ENCODE measurements around the gene SMIM15. TPM values are rescaled to one million over a fixed set of nuclear protein-coding genes. Genes with fewer than 3 reads are reported as not detected.

SMIM15 gene
- total and polyA plus RNA-seq, 10 of the 15 experiments (the other 5 are each of a cell fraction or from before 2014, with no cell fraction given), result 13.8 to 83.3 (median 53.9) TPM

- no peak for TF ChIP-seq NFYB (IDR thresholded peaks at IDR 0.05; ENCODE audit: insufficient read depth, low read depth, low read length)
- 0 out of 2 replicates have a peak, but pooled peaks have one; percentile 47 for TF ChIP-seq BCL11A (IDR thresholded peaks at IDR 0.05; ENCODE audit: low read depth, low read length)
- TF ChIP-seq ZNF217 (IDR thresholded peaks at IDR 0.05), result no peak
- no peak for TF ChIP-seq MTA3 (IDR thresholded peaks at IDR 0.05; ENCODE audit: borderline replicate concordance, low read length)
- no peak for TF ChIP-seq MEF2A (IDR thresholded peaks at IDR 0.05; ENCODE audit: insufficient read depth, low read depth, low read length)
- TF ChIP-seq ESRRA (IDR thresholded peaks at IDR 0.05; ENCODE audit: low read length), result no peak
- TF ChIP-seq NFIC (IDR thresholded peaks at IDR 0.05; ENCODE audit: low read depth, low read length), result no peak
- TF ChIP-seq YY1 (IDR thresholded peaks at IDR 0.05; ENCODE audit: low read depth, low read length), result peak; percentile 88
- no peak for TF ChIP-seq POLR2AphosphoS2 (IDR thresholded peaks at IDR 0.05; ENCODE audit: low read depth, low read length)
- no peak for TF ChIP-seq ZBTB40 (IDR thresholded peaks at IDR 0.05; ENCODE audit: borderline replicate concordance)
- TF ChIP-seq ATF7 (IDR thresholded peaks at IDR 0.05; ENCODE audit: low read depth), result no peak; the same call in 1 of the 2 replicates
- peak; percentile 78 to 87 for TF ChIP-seq IKZF2 (IDR thresholded peaks at IDR 0.05)
- no peak for TF ChIP-seq ZZZ3 (IDR thresholded peaks at IDR 0.05; ENCODE audit: control insufficient read depth, insufficient read length, low read depth)
- TF ChIP-seq FOS (IDR thresholded peaks at IDR 0.05; ENCODE audit: borderline replicate concordance, extremely low read depth, insufficient read length), result no peak
- TF ChIP-seq RELA (IDR thresholded peaks at IDR 0.05; ENCODE audit: borderline replicate concordance, partially characterized antibody), result no peak
- TF ChIP-seq PML (IDR thresholded peaks at IDR 0.05; ENCODE audit: low read length), result no peak
- no peak for TF ChIP-seq ZNF24 (IDR thresholded peaks at IDR 0.05)
- TF ChIP-seq KLF5 (IDR thresholded peaks at IDR 0.05; ENCODE audit: partially characterized antibody), result no peak
- no peak for TF ChIP-seq RB1 (IDR thresholded peaks at IDR 0.05; ENCODE audit: borderline replicate concordance)
- TF ChIP-seq CHD2 (IDR thresholded peaks at IDR 0.05; ENCODE audit: borderline replicate concordance, low read depth, low read length), result no peak; the same call in 1 of the 2 replicates
- TF ChIP-seq EGR1 (IDR thresholded peaks at IDR 0.05; ENCODE audit: borderline replicate concordance in 1 of 2, low read depth in 2 of 2, low read length in 2 of 2), result no peak
- peak; percentile 34; the same call in 1 of the 2 replicates for TF ChIP-seq JUNB (IDR thresholded peaks at IDR 0.05)
- TF ChIP-seq CREM (IDR thresholded peaks at IDR 0.05; ENCODE audit: low read depth), result no peak
- TF ChIP-seq TAF1 (IDR thresholded peaks at IDR 0.05; ENCODE audit: borderline replicate concordance, low read depth, low read length), result no peak
- no peak for TF ChIP-seq ZNF622 (IDR thresholded peaks at IDR 0.05)
- no peak for TF ChIP-seq NFYA (IDR thresholded peaks at IDR 0.05; ENCODE audit: borderline replicate concordance, low read depth, low read length)
- TF ChIP-seq TCF7 (IDR thresholded peaks at IDR 0.05; ENCODE audit: borderline replicate concordance), result no peak
- no peak for TF ChIP-seq ZNF207 (IDR thresholded peaks at IDR 0.05; ENCODE audit: borderline replicate concordance)
Measured at GRCh38 chr5:61200582-61201155, 38.4 kb upstream of the SMIM15 start (continued).

Measured in GM12878 (cell line).